Hepatocyte (in vitro differentiated cells): ENCODE measurements around the gene SRRM3. TPM values are rescaled to one million over a fixed set of nuclear protein-coding genes. Genes with fewer than 3 reads are reported as not detected.

Source experiments
- DNase-seq: peaks from one replicate; pipeline ENCODE4 v3.0.0-alpha.2; 2016; ENCODE audit warnings: low spot score
- H2AFZ ChIP-seq: fragments of 200-600 bp; sonication (generic); 2 replicates; pipeline ENCODE4 v1.6.0; 2016; ENCODE audit warnings: antibody characterized with exemption, mild to moderate bottlenecking
- H3K27ac ChIP-seq: fragments of 200-600 bp; sonication (generic); 2 replicates; pipeline ENCODE4 v1.5.1; 2016; ENCODE audit warnings: mild to moderate bottlenecking
- H3K27me3 ChIP-seq: fragments of 200-600 bp; sonication (generic); 2 replicates; pipeline ENCODE4 v1.6.1; 2016
- H3K36me3 ChIP-seq: fragments of 200-600 bp; sonication (generic); replicated peaks from 2 replicates; pipeline ENCODE4 v1.5.1; 2016; ENCODE audit warnings: low read depth; ENCODE audit not compliant: insufficient read depth
- H3K4me1 ChIP-seq: fragments of 200-600 bp; sonication (generic); 2 replicates; pipeline ENCODE4 v1.5.1; 2016; ENCODE audit warnings: mild to moderate bottlenecking, moderate library complexity; ENCODE audit not compliant: insufficient read depth
- H3K4me2 ChIP-seq: fragments of 200-600 bp; sonication (generic); 2 replicates; pipeline ENCODE4 v1.6.0; 2016
- H3K4me3 ChIP-seq: fragments of 200-600 bp; sonication (generic); 2 replicates; pipeline ENCODE4 v1.5.1; 2016; ENCODE audit warnings: mild to moderate bottlenecking
- H3K79me2 ChIP-seq: fragments of 200-600 bp; sonication (generic); 2 replicates; pipeline ENCODE4 v1.6.0; 2017; ENCODE audit warnings: mild to moderate bottlenecking
- H3K9me2 ChIP-seq: fragments of 200-600 bp; sonication (generic); replicated peaks from 2 replicates; pipeline ENCODE4 v1.6.0; 2017; ENCODE audit warnings: mild to moderate bottlenecking; ENCODE audit not compliant: insufficient read depth
- H3K9me3 ChIP-seq: fragments of 200-600 bp; sonication (generic); 2 replicates; pipeline ENCODE4 v1.5.1; 2016; ENCODE audit warnings: low read depth, mild to moderate bottlenecking
- H4K20me1 ChIP-seq: fragments of 200-600 bp; sonication (generic); 2 replicates; pipeline ENCODE4 v1.6.0; 2016; ENCODE audit warnings: mild to moderate bottlenecking; ENCODE audit not compliant: insufficient read depth, poor library complexity, severe bottlenecking
- CTCF ChIP-seq: fragments of 200-600 bp; sonication (generic); IDR thresholded peaks from 2 replicates; pipeline ENCODE4 v1.5.1; 2016; ENCODE audit warnings: antibody characterized with exemption, mild to moderate bottlenecking; ENCODE audit not compliant: poor library complexity
- EZH2 ChIP-seq: fragments of 200-600 bp; sonication (generic); IDR thresholded peaks from 2 replicates; pipeline ENCODE4 v1.6.1; 2016; ENCODE audit warnings: antibody characterized with exemption, mild to moderate bottlenecking, borderline replicate concordance
- EZH2phosphoT487 ChIP-seq: fragments of 200-600 bp; sonication (generic); IDR thresholded peaks from one replicate; pipeline ENCODE4 v1.6.1; 2018; ENCODE audit warnings: antibody characterized with exemption, mild to moderate bottlenecking, low read depth, moderate library complexity; ENCODE audit not compliant: unreplicated experiment, severe bottlenecking
- whole genome bisulfite sequencing: methylation state at CpG from one replicate; pipeline ENCODE4 v1.1.6; 2016; ENCODE audit warnings: low lambda C conversion rate; ENCODE audit errors: missing lambda C conversion rate; 5-methylcytosine and 5-hydroxymethylcytosine counted together
- polyA plus RNA-seq: library from polyadenylated mRNA; unstranded; fragments of >200 nt; fragmentation: Nextera tagmentation; extraction: Ambion mirVana; gene quantifications from 2 replicates; pipeline ENCODE4 v1.2.1, GENCODE V29; 2016
- total RNA-seq: library from RNA; depleted of rRNA; stranded (reverse); fragments of >200 nt; gene quantifications from 2 replicates; pipeline ENCODE4 v1.2.3, GENCODE V29; 2014

The SRRM3 gene
- total and polyA plus RNA-seq, 2 experiments from 2014 or later = 1.5 to 2.3 TPM

- no peak for DNase-seq
- TF ChIP-seq EZH2phosphoT487 = no peak
- no peak for TF ChIP-seq EZH2
- no peak for TF ChIP-seq CTCF
- H4K20me1 ChIP-seq = peaks cover 34% of the 10 kb centered on the region
- no peak overlapping the region for H3K4me2 ChIP-seq
- H3K27ac ChIP-seq = no peak overlapping the region
- no peaks in the 10 kb centered on the region for H3K9me2 ChIP-seq
- no peaks in the 10 kb centered on the region for H3K4me1 ChIP-seq
- H3K4me3 ChIP-seq = no peak overlapping the region
- no peaks in the 10 kb centered on the region for H3K36me3 ChIP-seq
- no peaks in the 10 kb centered on the region for H3K9me3 ChIP-seq
- no peak overlapping the region for H2AFZ ChIP-seq
- no peaks in the 10 kb centered on the region for H3K27me3 ChIP-seq
- 97% methylated on average over 5 of the region's 5 CpGs for whole genome bisulfite sequencing
- H3K79me2 ChIP-seq = peaks cover 76% of the 10 kb centered on the region
Measured at GRCh38 chr7:76325811-76326210, 124.1 kb downstream of the SRRM3 start.

GRCh38 chr7:76326646-76327233, 125.0 kb downstream of the SRRM3 start:
- no peaks in the 10 kb centered on the region for H3K9me2 ChIP-seq
- H3K9me3 ChIP-seq = no peaks in the 10 kb centered on the region
- TF ChIP-seq EZH2phosphoT487 = no peak
- TF ChIP-seq EZH2 = no peak
- no peak for TF ChIP-seq CTCF
- H2AFZ ChIP-seq = no peak overlapping the region
- H3K27me3 ChIP-seq = no peaks in the 10 kb centered on the region
- H3K4me3 ChIP-seq = no peak overlapping the region
- H3K27ac ChIP-seq = no peak overlapping the region
- peaks cover 43% of the 10 kb centered on the region for H4K20me1 ChIP-seq
- WGBS = 79% methylated on average over 5 of the region's 5 CpGs
- no peaks in the 10 kb centered on the region for H3K36me3 ChIP-seq
- no peaks in the 10 kb centered on the region for H3K4me1 ChIP-seq
- H3K4me2 ChIP-seq = no peak overlapping the region
- peaks cover 82% of the 10 kb centered on the region for H3K79me2 ChIP-seq
- no peak for DNase-seq

- 72% methylated on average over 7 of the region's 7 CpGs for WGBS
- Histone ChIP-seq H3K4me3 (no peak overlapping the region), H2AFZ (no peak overlapping the region), H3K27ac (no peak overlapping the region), H3K36me3 (no peaks in the 10 kb centered on the region), H3K79me2 (peaks cover 88% of the 10 kb centered on the region), H3K4me2 (no peak overlapping the region), H3K9me3 (no peaks in the 10 kb centered on the region), H3K4me1 (no peaks in the 10 kb centered on the region), H4K20me1 (peaks cover 52% of the 10 kb centered on the region), H3K27me3 (no peaks in the 10 kb centered on the region), H3K9me2 (no peaks in the 10 kb centered on the region)
- DNase-seq = no peak
- TF ChIP-seq EZH2phosphoT487 (no peak), CTCF (no peak), EZH2 (no peak)
Measured at GRCh38 chr7:76327610-76328009, 125.9 kb downstream of the SRRM3 start.
